CD4-positive, alpha-beta T cell (primary cell): Measurements from ENCODE around the gene PRIMA1. TPM values are rescaled to one million over a fixed set of nuclear protein-coding genes. Genes with fewer than 3 reads are reported as not detected.

ENCODE experiments used
- ATAC-seq: fragments of 200-7000 bp; cut with Tn5 transposase; one replicate; pipeline ENCODE4 v1.10.0; 2022; ENCODE audit warnings: mild to moderate bottlenecking; ENCODE audit not compliant: poor library complexity
- CTCF ChIA-PET: fragments of 350-600 bp; sonication (Branson Sonifier 250); formaldehyde crosslinking; loops from one replicate; lab custom pipeline; 2021; ENCODE audit warnings: antibody characterized with exemption, inconsistent platforms; lab: Charles Lee
- POLR2A ChIA-PET: fragments of 350-600 bp; sonication (Branson Sonifier 250); formaldehyde crosslinking; loops from one replicate; lab custom pipeline; 2021; ENCODE audit warnings: antibody characterized with exemption, inconsistent platforms; lab: Charles Lee
- DNase-seq, 14 experiments: peaks; one replicate each; pipeline ENCODE4 v3.0.0-alpha.2; 2013 to 2020; ENCODE audit warnings: mixed read lengths in 2 of 14
- H3K27ac ChIP-seq, 2 donors: one replicate each; pipeline versions ENCODE4 v1.5.1 to v1.7.0; 2013; ENCODE audit warnings: low read length in 2 of 2, low read depth in 1 of 2, mild to moderate bottlenecking in 1 of 2
- H3K27me3 ChIP-seq, 2 experiments: 1 replicate in 1 of 2; 2 replicates in 1 of 2; pipeline versions ENCODE4 v1.6.1 to v1.7.0; 2013; ENCODE audit warnings: low read length in 2 of 2, control low read depth in 1 of 2, mild to moderate bottlenecking in 1 of 2, moderate library complexity in 1 of 2; ENCODE audit not compliant: insufficient read depth in 2 of 2, control insufficient read depth in 1 of 2
- H3K36me3 ChIP-seq: one replicate; pipeline ENCODE4 v1.6.1; 2013; ENCODE audit warnings: low read length, control low read depth; ENCODE audit not compliant: insufficient read depth
- H3K4me1 ChIP-seq: one replicate; pipeline ENCODE4 v1.6.1; 2013; ENCODE audit warnings: low read length, control low read depth; ENCODE audit not compliant: insufficient read depth
- H3K4me3 ChIP-seq: one replicate; pipeline ENCODE4 v1.5.1; 2013; ENCODE audit warnings: mild to moderate bottlenecking, low read length, moderate library complexity
- H3K9me3 ChIP-seq, 2 experiments: 1 replicate in 1 of 2; 2 replicates in 1 of 2; pipeline versions ENCODE4 v1.6.1 to v1.7.0; 2013; ENCODE audit warnings: low read length in 2 of 2, mild to moderate bottlenecking in 2 of 2, control low read depth in 1 of 2, moderate library complexity in 1 of 2; ENCODE audit not compliant: control insufficient read depth in 1 of 2, insufficient read depth in 1 of 2
- H3K27ac Mint-ChIP-seq: one replicate; pipeline ENCODE4 v1.8.0; 2020; ENCODE audit warnings: mixed read lengths
- H3K27me3 Mint-ChIP-seq: one replicate; pipeline ENCODE4 v1.8.0; 2021; ENCODE audit warnings: mixed read lengths
- H3K36me3 Mint-ChIP-seq: one replicate; pipeline ENCODE4 v1.8.0; 2021; ENCODE audit warnings: low read depth, mixed read lengths
- H3K4me1 Mint-ChIP-seq: one replicate; pipeline ENCODE4 v1.8.0; 2021; ENCODE audit warnings: low read depth, mixed read lengths
- H3K4me3 Mint-ChIP-seq: one replicate; pipeline ENCODE4 v1.8.0; 2020; ENCODE audit warnings: mild to moderate bottlenecking, mixed read lengths
- H3K9me3 Mint-ChIP-seq: one replicate; pipeline ENCODE4 v1.8.0; 2020; ENCODE audit warnings: mixed read lengths
- CTCF ChIP-seq: fragments of 200-600 bp; IDR thresholded peaks from one replicate; pipeline ENCODE4 v1.8.0; 2022; ENCODE audit warnings: antibody characterized with exemption, mild to moderate bottlenecking
- intact Hi-C, 2 experiments: fragments of 100-400 bp; cut with DNase I in 1 of 2; cut with micrococcal nuclease in 1 of 2; formaldehyde crosslinking; loops; one replicate each; pipeline versions ENCODE4 v1.15.1 to v1.9.0; 2023 to 2025; cut with DNase I, micrococcal nuclease
- total RNA-seq, 174 experiments: library from RNA in 2 of 174; stranded (reverse) in 2 of 174; gene quantifications; one replicate each; pipeline ENCODE4 v1.2.3 and lab custom pipeline; 2021 to 2026

PRIMA1 gene
- total RNA-seq, 2 experiments from 2014 or later = not detected

GRCh38 chr14:93701562-93701961, 86.7 kb downstream of the PRIMA1 start:
- H3K4me1 ChIP-seq = no peaks in the 10 kb centered on the region
- TF ChIP-seq CTCF = no peak
- Mint-ChIP-seq H3K4me3 (no peak overlapping the region), H3K36me3 (no peaks in the 10 kb centered on the region), H3K9me3 (peaks cover 9% of the 10 kb centered on the region), H3K4me1 (no peaks in the 10 kb centered on the region), H3K27ac (no peak overlapping the region), H3K27me3 (peaks cover 40% of the 10 kb centered on the region)
- H3K36me3 ChIP-seq = no peaks in the 10 kb centered on the region
- ATAC-seq (no peak), DNase-seq (no peak)
- H3K4me3 ChIP-seq = no peak overlapping the region
- peaks cover 11 to 13% of the 10 kb centered on the region in 2 experiments for H3K27me3 ChIP-seq
- ChIA-PET CTCF (no interaction called here), POLR2A (no interaction called here)
- H3K9me3 ChIP-seq = peaks cover 4 to 17% of the 10 kb centered on the region in 2 experiments
- intact Hi-C loops = no loop called here
- no peak overlapping the region for H3K27ac ChIP-seq

- no peak overlapping the region for H3K4me3 ChIP-seq
- Mint-ChIP-seq H3K4me3 (no peak overlapping the region), H3K27me3 (peaks cover 40% of the 10 kb centered on the region), H3K4me1 (no peaks in the 10 kb centered on the region), H3K36me3 (no peaks in the 10 kb centered on the region), H3K9me3 (peaks cover 9% of the 10 kb centered on the region), H3K27ac (no peak overlapping the region)
- H3K4me1 ChIP-seq = no peaks in the 10 kb centered on the region
- DNase-seq (no peak), ATAC-seq (no peak)
- ChIA-PET POLR2A (no interaction called here), CTCF (no interaction called here)
- peaks cover 4 to 17% of the 10 kb centered on the region in 2 experiments for H3K9me3 ChIP-seq
- TF ChIP-seq CTCF = no peak
- H3K27me3 ChIP-seq = peaks cover 10 to 11% of the 10 kb centered on the region in 2 experiments
- intact Hi-C loops = no loop called here
- H3K27ac ChIP-seq = no peak overlapping the region
- H3K36me3 ChIP-seq = no peaks in the 10 kb centered on the region
Observed at GRCh38 chr14:93700928-93701327, 87.4 kb downstream of the PRIMA1 start.

DNA sequence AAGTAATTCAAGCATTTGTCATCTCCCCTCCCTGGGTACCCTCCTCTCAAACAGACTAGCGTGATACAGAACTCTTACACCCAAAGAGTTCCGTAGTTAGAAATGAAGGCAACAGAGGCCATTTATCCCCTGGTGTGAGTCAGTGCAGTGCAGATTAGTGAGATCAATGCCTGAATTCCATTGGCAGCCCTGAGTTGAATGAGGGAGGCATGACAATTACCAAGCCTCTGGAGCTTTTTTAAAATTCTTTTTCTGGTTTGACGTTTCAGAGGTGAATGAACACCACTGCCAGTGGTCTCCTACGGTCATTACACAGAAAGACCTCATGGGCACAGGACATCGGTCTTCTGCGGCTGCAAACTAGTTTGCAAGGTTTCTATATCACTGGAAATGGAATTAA, 94.4 kb downstream of the PRIMA1 start:
- Histone ChIP-seq H3K4me3 (no peak overlapping the region), H3K27me3 (peaks cover 5 to 7% of the 10 kb centered on the region in 2 experiments), H3K9me3 (peaks cover 0 to 4% of the 10 kb centered on the region in 2 experiments), H3K27ac (no peak overlapping the region), H3K36me3 (no peaks in the 10 kb centered on the region), H3K4me1 (no peaks in the 10 kb centered on the region)
- Mint-ChIP-seq H3K4me1 (no peaks in the 10 kb centered on the region), H3K9me3 (peaks cover 3% of the 10 kb centered on the region), H3K27me3 (peaks cover 22% of the 10 kb centered on the region), H3K36me3 (no peaks in the 10 kb centered on the region), H3K27ac (no peak overlapping the region), H3K4me3 (no peak overlapping the region)
- intact Hi-C loops = no loop called here
- TF ChIP-seq CTCF = no peak
- ChIA-PET POLR2A (no interaction called here), CTCF (no interaction called here)
- ATAC-seq = no peak
- DNase-seq = no peak
